ENCODE results near the gene GALNT9.
"Not testable (repeated sequence)": the region's sequence is repeated elsewhere in the genome, so short reads cannot be mapped to it uniquely, and the experiment has no call there.

The GALNT9 gene

GRCh38 chr12:132249689-132250478 is 79.5 kb downstream of the GALNT9 start:
- no peak for DNase-seq (ENCODE audit: low read depth)

GRCh38 chr12:132248453-132249167 is 80.8 kb downstream of the GALNT9 start:
- peak; percentile 9 for DNase-seq (ENCODE audit: low read depth)

GRCh38 chr12:132247718-132248452 is 81.5 kb downstream of the GALNT9 start:
- DNase-seq (ENCODE audit: low read depth) = no peak

- no peak for DNase-seq (ENCODE audit: low read depth)
These were observed 82.2 kb downstream of the GALNT9 start for GRCh38 chr12:132246997-132247717.

DNA sequence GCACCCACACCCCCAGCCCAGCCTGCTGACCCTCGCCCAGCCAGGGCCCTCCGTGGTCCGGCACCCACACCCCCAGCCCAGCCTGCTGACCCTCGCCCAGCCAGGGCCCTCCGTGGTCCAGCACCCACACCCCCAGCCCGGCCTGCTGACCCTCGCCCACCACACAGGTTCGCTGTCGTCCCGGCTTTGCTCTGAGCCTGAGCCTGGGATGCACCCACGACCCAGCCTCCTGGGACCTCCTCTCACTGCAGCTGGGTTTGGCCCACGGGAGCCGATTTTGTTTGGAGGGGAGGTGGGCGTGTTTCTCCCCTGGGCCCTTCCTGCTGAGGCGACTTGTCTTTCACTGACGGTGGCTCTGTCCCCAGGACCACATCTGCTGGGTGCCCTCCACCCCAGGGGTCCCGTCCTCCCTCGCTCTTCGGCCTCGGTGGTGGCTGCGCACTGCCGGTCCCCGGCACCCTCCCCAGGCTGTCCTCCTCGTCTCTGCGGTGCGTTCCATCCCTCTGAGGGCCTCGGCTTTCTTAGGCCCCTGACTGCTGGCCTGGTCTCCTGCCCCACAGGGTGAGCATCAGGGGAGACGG is 83.8 kb downstream of the GALNT9 start:
- DNase-seq (ENCODE audit: low read depth) = no peak

DNA sequence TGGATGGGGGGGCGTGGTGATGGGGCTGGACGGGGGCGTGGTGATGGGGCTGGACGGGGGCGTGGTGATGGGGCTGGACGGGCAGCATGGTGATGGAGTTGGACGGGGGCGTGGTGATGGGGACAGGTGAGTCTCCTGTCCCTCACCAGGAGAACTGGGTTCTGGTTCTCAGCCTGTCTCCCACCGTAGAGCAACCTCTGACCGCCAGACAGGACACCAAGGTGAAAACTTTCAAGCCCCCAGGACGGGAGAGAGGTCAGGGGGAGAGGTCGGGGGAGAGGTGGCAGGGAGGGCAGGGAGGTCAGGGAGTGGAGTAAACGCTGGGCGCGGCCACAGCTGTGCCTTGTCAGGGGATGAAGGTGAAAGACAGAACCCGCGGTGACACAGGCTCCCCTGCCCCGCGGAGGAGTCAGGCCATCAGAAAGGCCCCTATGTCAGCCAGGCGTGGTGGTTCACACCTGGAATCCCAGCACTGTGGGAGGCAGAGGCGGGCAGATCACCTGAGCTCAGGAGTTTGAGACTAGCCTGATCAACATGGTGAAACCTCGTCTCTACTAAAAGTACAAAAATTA is 84.6 kb downstream of the GALNT9 start:
- no peak for DNase-seq (ENCODE audit: low read depth)

DNA sequence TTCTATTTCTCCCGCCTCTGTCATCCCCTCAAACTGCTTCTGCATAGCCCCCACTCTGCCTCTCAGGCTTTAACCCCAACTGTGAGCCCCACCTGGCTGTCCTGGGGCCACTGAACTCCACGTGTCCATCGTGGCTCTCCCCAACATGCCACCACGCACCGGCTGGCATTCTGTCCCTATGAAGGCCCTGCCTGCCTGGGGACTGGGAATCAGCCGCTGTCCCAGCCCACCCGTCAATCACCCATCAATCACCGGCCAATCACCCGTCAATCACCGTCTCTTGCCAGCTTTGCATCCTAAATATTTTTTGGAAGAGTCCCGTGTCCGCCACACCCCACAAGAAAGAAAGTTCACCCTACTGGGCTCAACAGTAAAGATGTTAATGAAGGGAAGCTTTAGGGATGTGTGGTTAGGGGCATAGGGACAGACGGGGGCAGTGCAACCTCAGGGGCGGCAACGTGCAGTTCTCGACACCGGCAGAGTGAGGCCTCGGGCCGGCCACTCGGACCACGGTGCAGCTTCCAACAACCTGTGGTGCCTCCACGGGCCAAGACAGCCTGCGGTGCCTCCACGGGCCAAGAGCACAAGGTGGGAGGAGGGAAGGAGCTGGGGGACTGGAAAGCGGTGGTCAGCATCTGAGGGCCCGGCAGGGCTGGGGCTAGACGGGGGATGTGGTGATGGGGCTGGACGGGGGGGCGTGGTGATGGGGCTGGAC is 85.6 kb downstream of the GALNT9 start:
- DNase-seq (ENCODE audit: low read depth) = no peak

DNA sequence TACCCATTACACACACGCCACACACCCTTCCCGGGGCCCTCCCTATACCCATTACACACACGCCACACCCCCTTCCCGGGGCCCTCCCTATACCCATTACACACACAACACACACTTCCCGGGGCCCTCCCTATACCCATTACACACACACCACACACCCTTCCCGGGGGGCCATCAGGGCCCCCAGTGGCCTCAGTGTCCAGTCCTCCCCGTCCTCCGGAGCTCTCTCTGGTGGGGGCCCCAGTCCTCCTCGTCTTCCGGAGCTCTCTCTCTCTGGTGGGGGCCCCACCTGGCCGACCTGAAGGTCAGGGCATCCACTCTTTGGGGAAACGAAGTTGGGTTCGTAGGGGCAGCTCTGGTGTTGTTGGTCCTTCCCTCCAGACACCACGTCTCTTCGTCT is 86.2 kb downstream of the GALNT9 start:
- DNase-seq (ENCODE audit: low read depth) = not testable (repeated sequence)

- not testable (repeated sequence) for DNase-seq (ENCODE audit: low read depth)
These were observed 88.8 kb downstream of the GALNT9 start for GRCh38 chr12:132240669-132241007.

DNA sequence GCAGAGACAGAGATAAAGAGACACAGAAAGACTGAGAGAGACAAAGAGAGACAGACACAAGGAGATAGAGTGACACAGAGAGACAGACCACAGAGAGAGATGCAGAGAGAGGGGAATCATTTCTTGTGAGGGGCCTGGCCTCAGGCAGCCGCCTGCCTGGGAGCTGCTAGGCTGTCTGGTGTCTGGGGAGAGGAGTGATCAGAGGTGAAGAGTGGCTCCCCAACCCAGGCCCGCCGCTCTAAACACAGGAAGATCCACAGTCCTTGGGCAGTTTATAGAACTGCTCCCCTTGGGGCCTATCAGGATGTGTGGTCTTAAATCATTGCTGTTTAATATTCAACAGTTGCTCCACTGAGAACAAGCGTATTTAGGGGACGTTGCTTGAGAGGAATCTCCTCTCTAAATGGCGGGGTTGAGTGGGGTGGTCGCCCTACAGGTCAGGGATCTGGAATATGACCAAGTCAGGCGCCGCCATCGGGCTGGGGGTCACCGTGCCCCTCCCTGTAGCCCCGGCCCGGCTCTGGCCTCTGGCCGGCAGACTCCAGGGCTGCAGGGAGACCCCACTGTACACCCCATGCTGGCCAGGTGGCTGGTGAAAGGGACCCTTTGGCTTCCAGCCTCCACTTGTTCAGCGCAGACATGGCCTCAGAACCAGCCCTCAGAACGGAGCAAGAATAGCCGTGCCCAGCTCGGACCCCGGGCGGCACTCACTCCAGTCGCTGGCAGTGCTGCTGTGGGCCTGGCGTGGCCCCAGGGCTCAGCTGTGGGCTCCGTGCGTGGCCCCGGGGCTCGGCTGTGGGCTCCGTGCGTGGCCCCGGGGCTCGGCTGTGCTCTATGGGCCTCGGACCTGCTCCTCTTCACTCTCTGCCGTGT is 89.4 kb downstream of the GALNT9 start:
- no peak for DNase-seq (ENCODE audit: low read depth)

DNA sequence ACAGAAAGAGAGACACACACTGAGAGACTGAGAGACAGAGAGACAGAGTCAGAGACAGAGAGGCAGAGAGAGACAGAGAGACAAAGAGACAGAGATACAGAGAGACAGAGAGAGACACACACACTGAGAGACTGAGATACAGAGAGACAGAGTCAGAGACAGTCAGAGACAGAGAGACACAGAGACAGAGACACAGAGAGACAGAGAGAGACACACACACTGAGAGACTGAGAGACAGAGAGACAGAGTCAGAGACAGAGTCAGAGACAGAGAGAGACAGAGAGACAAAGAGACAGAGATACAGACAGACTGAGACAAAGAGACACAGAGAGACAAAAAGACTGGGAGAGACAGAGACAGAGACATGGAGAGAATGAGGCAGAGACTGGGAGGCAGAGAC is 90.0 kb downstream of the GALNT9 start:
- DNase-seq (ENCODE audit: low read depth) = no peak

- DNase-seq (ENCODE audit: low read depth) = no peak
These were observed 90.5 kb downstream of the GALNT9 start for GRCh38 chr12:132238884-132239283.

GRCh38 chr12:132238488-132238854 is 90.9 kb downstream of the GALNT9 start:
- no peak for DNase-seq (ENCODE audit: low read depth)

- no peak for DNase-seq (ENCODE audit: low read depth)
These were observed 91.5 kb downstream of the GALNT9 start for GRCh38 chr12:132237772-132238487.

DNA sequence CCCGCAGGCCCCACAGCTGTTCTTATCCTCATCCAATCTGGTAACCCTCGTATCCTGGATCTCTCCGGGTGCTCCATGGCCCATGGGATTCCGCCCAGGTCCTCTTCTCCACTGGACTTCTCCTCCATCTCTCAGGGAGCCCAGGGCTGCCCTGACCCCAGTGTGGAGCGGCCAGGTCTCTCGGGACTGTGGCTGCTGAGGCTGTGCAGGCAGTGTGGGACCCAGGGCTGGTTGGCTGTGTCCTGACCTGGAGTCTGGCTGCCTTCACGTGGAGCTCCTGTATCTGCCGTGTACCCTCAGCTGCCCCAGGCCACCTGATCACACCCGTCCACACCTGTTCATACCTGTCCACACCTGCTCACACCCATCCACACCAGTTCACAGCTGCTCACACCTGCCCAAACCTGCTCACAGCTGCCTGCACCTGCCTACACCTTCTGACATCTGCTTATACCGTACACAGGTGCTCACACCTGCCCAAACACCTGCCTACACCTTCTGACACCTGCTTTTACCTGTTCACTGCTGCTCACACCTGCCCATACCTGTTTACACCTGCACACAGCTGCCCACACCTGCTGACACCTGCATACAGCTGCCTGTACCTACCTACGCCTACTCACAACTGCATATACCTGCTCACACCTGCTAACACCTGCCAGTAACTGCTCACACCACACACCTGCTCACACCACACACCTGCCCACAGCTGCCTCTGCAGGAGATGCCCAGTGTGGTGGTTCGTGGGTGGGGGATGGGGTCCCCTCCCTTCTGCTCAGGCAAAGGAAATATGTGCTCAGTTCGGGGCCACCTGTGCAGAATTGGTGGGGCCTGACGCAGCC is 92.2 kb downstream of the GALNT9 start:
- DNase-seq (ENCODE audit: low read depth) = no peak

- no peak for DNase-seq (ENCODE audit: low read depth)
These were observed 93.1 kb downstream of the GALNT9 start for GRCh38 chr12:132236129-132236929.

DNA sequence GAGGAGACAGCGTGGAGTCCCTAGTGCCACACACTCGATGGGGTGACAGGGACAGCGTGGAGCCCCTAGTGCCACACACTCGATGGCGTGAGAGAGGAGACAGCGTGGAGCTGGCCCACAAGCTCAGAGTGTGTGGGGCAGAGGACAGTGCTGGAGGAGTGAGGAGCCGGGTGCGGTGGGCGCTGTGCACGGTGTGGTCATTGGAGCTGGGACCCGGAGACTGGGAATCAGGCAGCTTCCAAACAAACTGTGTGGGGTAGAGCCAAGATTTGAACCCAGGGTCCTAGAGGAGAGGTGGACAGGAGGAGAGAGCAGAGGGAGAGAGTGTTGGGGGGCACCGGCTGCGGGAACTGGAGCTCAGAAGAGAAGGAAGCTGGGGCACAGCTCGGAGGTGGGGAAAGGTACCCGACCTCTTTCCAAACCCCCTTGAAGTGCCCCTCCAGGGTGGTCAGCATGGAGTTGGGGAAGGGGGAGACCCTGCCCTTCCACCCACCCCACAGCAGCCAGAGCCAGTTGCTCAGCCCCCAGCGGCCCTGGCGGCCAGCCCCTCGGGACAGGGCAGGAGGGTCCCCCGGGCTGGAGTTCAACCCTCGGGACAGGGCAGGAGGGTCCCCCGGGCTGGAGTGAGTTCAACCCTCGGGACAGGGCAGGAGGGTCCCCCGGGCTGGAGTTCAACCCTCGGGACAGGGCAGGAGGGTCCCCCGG is 94.1 kb downstream of the GALNT9 start:
- DNase-seq (ENCODE audit: low read depth) = no peak
